GM23338 (cell line): ENCODE results near the gene FZD4. TPM values are rescaled to one million over a fixed set of nuclear protein-coding genes. Genes with fewer than 3 reads are reported as not detected.

ENCODE experiments used
- ATAC-seq: fragments of 200-7000 bp; cut with Tn5 transposase; 3 replicates; pipeline ENCODE4 v1.9.1; 2020
- DNase-seq: peaks from one replicate; pipeline ENCODE4 v3.0.0-alpha.2; 2015; ENCODE audit warnings: low spot score
- H2AFZ ChIP-seq: fragments of 200-600 bp; sonication (generic); 2 replicates; pipeline ENCODE4 v1.8.0; 2016; ENCODE audit warnings: antibody characterized with exemption, mild to moderate bottlenecking, moderate library complexity
- H3F3A ChIP-seq: fragments of 200-600 bp; sonication (generic); replicated peaks from 2 replicates; pipeline ENCODE4 v1.8.0; 2017; ENCODE audit warnings: antibody characterized with exemption, mixed run types, low read depth
- H3K27ac ChIP-seq: fragments of 200-600 bp; sonication (generic); 2 replicates; pipeline ENCODE4 v1.6.1; 2016; ENCODE audit warnings: low read depth
- H3K27me3 ChIP-seq: fragments of 200-600 bp; sonication (generic); 2 replicates; pipeline ENCODE4 v1.8.0; 2016; ENCODE audit warnings: mild to moderate bottlenecking, mixed run types, moderate library complexity; ENCODE audit not compliant: insufficient read depth
- H3K36me3 ChIP-seq: fragments of 200-600 bp; sonication (generic); 2 replicates; pipeline ENCODE4 v1.8.0; 2016; ENCODE audit warnings: mild to moderate bottlenecking; ENCODE audit not compliant: insufficient read depth
- H3K4me1 ChIP-seq: fragments of 200-600 bp; sonication (generic); 2 replicates; pipeline ENCODE4 v1.8.0; 2016; ENCODE audit warnings: mild to moderate bottlenecking, moderate library complexity; ENCODE audit not compliant: insufficient read depth
- H3K4me2 ChIP-seq: fragments of 200-600 bp; sonication (generic); 2 replicates; pipeline ENCODE4 v1.7.1; 2017; ENCODE audit warnings: mixed run types
- H3K4me3 ChIP-seq: fragments of 200-600 bp; sonication (generic); 2 replicates; pipeline ENCODE4 v1.6.1; 2016; ENCODE audit warnings: mixed run types
- H3K79me2 ChIP-seq: fragments of 200-600 bp; sonication (generic); replicated peaks from 2 replicates; pipeline ENCODE4 v1.8.0; 2017; ENCODE audit warnings: mild to moderate bottlenecking; ENCODE audit not compliant: insufficient read depth
- H3K9me2 ChIP-seq: fragments of 200-600 bp; sonication (generic); 2 replicates; pipeline ENCODE4 v1.8.0; 2017; ENCODE audit not compliant: insufficient read depth
- H4K20me1 ChIP-seq: fragments of 200-600 bp; sonication (generic); replicated peaks from 2 replicates; pipeline ENCODE4 v1.8.0; 2017; ENCODE audit warnings: mild to moderate bottlenecking; ENCODE audit not compliant: insufficient read depth
- H3K27ac Mint-ChIP-seq: 2 replicates; pipeline ENCODE4 v1.8.0; 2020; ENCODE audit warnings: inconsistent platforms, mild to moderate bottlenecking, moderate library complexity, mixed read lengths
- H3K27me3 Mint-ChIP-seq: 3 replicates; pipeline ENCODE4 v1.8.0; 2022; ENCODE audit warnings: low read depth, mild to moderate bottlenecking, moderate library complexity, mixed read lengths, inconsistent platforms; ENCODE audit not compliant: insufficient read depth, poor library complexity
- H3K36me3 Mint-ChIP-seq: 3 replicates; pipeline ENCODE4 v1.8.0; 2021; ENCODE audit warnings: low read depth, mild to moderate bottlenecking, inconsistent platforms, moderate library complexity, mixed read lengths
- H3K4me1 Mint-ChIP-seq: 3 replicates; pipeline ENCODE4 v1.8.0; 2020; ENCODE audit warnings: mild to moderate bottlenecking, inconsistent platforms, mixed read lengths
- H3K4me3 Mint-ChIP-seq: 3 replicates; pipeline ENCODE4 v1.8.0; 2021; ENCODE audit warnings: moderate library complexity, mild to moderate bottlenecking, inconsistent platforms, mixed read lengths
- H3K9me3 Mint-ChIP-seq: 3 replicates; pipeline ENCODE4 v1.8.0; 2020; ENCODE audit warnings: moderate library complexity, mild to moderate bottlenecking, inconsistent platforms, mixed read lengths
- CREB1 ChIP-seq: fragments of 250-450 bp; sonication (Bioruptor Pico); IDR thresholded peaks from 2 replicates; pipeline ENCODE4 v1.5.0; 2020; ENCODE audit warnings: low read depth, mild to moderate bottlenecking, moderate library complexity
- ETS1 ChIP-seq: IDR thresholded peaks from 2 replicates; pipeline ENCODE4 v1.6.1; 2016; ENCODE audit warnings: antibody characterized with exemption
- EZH2phosphoT487 ChIP-seq: fragments of 200-600 bp; sonication (generic); IDR thresholded peaks from one replicate; pipeline ENCODE4 v1.8.1; 2018; ENCODE audit warnings: antibody characterized with exemption; ENCODE audit not compliant: unreplicated experiment
- JUNB ChIP-seq: IDR thresholded peaks from one replicate; pipeline ENCODE4 v1.6.1; 2016; ENCODE audit warnings: antibody characterized with exemption; ENCODE audit not compliant: unreplicated experiment
- POLR2AphosphoS5 ChIP-seq: IDR thresholded peaks from 2 replicates; pipeline ENCODE4 v1.6.1; 2016; ENCODE audit warnings: antibody characterized with exemption, low read depth
- REST ChIP-seq: IDR thresholded peaks from one replicate; pipeline ENCODE4 v1.6.1; 2018; ENCODE audit warnings: antibody characterized with exemption; ENCODE audit not compliant: unreplicated experiment
- STAT1 ChIP-seq: IDR thresholded peaks from one replicate; pipeline ENCODE4 v1.6.1; 2016; ENCODE audit warnings: antibody characterized with exemption; ENCODE audit not compliant: unreplicated experiment
- ZNF114 ChIP-seq: fragments of 250-450 bp; sonication (Bioruptor Pico); IDR thresholded peaks from 2 replicates; pipeline ENCODE4 v1.5.0; 2020; ENCODE audit warnings: mild to moderate bottlenecking, moderate library complexity
- ZNF331 ChIP-seq: fragments of 250-450 bp; sonication (Bioruptor Pico); IDR thresholded peaks from 2 replicates; pipeline ENCODE4 v1.5.0; 2020; ENCODE audit warnings: low read depth, mild to moderate bottlenecking, moderate library complexity
- polyA plus RNA-seq: library from polyadenylated mRNA; unstranded; fragments of >200 nt; fragmentation: Nextera tagmentation; extraction: Ambion mirVana; gene quantifications from 2 replicates; pipeline ENCODE4 v1.2.1, GENCODE V29; 2016
- total RNA-seq: library from RNA; depleted of rRNA; stranded (reverse); fragments of >200 nt; shearing (Covaris generic); gene quantifications from 2 replicates; pipeline ENCODE4 v1.2.3, GENCODE V29; 2014
- TF ChIP-seq, protein P1 (sequence below), 2 experiments: fragments of 200-600 bp in 1 of 2; sonication (generic) in 1 of 2; conservative IDR thresholded peaks; 2 replicates each; pipeline versions ENCODE4 v1.5.1 to v1.6.1; 2016 to 2017; ENCODE audit warnings: antibody characterized with exemption in 2 of 2, low read depth in 2 of 2, mild to moderate bottlenecking in 2 of 2, moderate library complexity in 1 of 2
- TF ChIP-seq, protein P2 (sequence below): fragments of 250-450 bp; sonication (Bioruptor Pico); IDR thresholded peaks from 2 replicates; pipeline ENCODE4 v1.5.0; 2020; ENCODE audit warnings: mild to moderate bottlenecking, moderate library complexity

The FZD4 gene
- total and polyA plus RNA-seq, 2 experiments from 2014 or later = 1.4 to 8.9 TPM

DNA sequence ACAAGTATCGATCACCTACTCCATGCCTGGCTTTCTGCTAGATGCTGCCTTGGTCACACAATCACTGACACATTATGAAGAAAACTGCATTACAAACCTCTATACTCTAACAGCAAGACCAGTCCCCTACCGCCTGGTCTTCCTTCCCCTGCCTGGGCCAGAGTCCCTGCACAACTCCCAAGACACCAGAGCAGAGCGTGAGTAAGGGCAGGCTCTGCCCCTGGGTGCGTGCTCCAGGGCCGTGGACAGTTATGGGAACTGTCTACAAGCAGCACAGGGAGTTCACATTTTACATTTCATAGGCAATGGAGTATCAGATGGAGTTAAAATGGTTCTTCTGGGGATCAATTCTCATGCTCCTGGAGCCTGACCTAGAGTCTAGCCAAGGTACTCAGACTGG lies 6.5 kb downstream of the FZD4 start:
- Mint-ChIP-seq H3K4me3 (no peak overlapping the region), H3K27ac (no peak overlapping the region), H3K9me3 (peaks cover 3% of the 10 kb centered on the region; the same call in 1 of the 3 replicates), H3K36me3 (peaks cover 19% of the 10 kb centered on the region), H3K27me3 (peaks cover 7% of the 10 kb centered on the region), H3K4me1 (peaks cover 25% of the 10 kb centered on the region)
- Histone ChIP-seq H3K4me2 (no peak overlapping the region), H3F3A (no peaks in the 10 kb centered on the region), H3K4me1 (peaks cover 9% of the 10 kb centered on the region; the same call in 1 of the 2 replicates), H2AFZ (no peak overlapping the region), H3K79me2 (peaks cover 6% of the 10 kb centered on the region), H3K27ac (no peak overlapping the region), H3K27me3 (peaks cover 3% of the 10 kb centered on the region), H3K36me3 (no peaks in the 10 kb centered on the region; the same call in 1 of the 2 replicates), H3K4me3 (no peak overlapping the region), H4K20me1 (no peaks in the 10 kb centered on the region), H3K9me2 (0 out of 2 replicates have a peak, but pooled peaks cover 3% of the 10 kb centered on the region)
- ATAC-seq (no peak), DNase-seq (no peak)
- TF ChIP-seq ZNF331 (CRISPR knock-in tag) = no peak
- TF ChIP-seq REST = no peak
- TF ChIP-seq JUNB = no peak
- TF ChIP-seq, protein P1, sequence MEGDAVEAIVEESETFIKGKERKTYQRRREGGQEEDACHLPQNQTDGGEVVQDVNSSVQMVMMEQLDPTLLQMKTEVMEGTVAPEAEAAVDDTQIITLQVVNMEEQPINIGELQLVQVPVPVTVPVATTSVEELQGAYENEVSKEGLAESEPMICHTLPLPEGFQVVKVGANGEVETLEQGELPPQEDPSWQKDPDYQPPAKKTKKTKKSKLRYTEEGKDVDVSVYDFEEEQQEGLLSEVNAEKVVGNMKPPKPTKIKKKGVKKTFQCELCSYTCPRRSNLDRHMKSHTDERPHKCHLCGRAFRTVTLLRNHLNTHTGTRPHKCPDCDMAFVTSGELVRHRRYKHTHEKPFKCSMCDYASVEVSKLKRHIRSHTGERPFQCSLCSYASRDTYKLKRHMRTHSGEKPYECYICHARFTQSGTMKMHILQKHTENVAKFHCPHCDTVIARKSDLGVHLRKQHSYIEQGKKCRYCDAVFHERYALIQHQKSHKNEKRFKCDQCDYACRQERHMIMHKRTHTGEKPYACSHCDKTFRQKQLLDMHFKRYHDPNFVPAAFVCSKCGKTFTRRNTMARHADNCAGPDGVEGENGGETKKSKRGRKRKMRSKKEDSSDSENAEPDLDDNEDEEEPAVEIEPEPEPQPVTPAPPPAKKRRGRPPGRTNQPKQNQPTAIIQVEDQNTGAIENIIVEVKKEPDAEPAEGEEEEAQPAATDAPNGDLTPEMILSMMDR (conservative IDR thresholded peaks at IDR 0.05; ENCODE audit: low read depth in 2 of 2) = no peak
- TF ChIP-seq EZH2phosphoT487 = no peak
- TF ChIP-seq POLR2AphosphoS5 = no peak
- no peak for TF ChIP-seq ETS1
- TF ChIP-seq CREB1 (CRISPR knock-in tag) = no peak
- TF ChIP-seq STAT1 = no peak
- TF ChIP-seq, protein P2, sequence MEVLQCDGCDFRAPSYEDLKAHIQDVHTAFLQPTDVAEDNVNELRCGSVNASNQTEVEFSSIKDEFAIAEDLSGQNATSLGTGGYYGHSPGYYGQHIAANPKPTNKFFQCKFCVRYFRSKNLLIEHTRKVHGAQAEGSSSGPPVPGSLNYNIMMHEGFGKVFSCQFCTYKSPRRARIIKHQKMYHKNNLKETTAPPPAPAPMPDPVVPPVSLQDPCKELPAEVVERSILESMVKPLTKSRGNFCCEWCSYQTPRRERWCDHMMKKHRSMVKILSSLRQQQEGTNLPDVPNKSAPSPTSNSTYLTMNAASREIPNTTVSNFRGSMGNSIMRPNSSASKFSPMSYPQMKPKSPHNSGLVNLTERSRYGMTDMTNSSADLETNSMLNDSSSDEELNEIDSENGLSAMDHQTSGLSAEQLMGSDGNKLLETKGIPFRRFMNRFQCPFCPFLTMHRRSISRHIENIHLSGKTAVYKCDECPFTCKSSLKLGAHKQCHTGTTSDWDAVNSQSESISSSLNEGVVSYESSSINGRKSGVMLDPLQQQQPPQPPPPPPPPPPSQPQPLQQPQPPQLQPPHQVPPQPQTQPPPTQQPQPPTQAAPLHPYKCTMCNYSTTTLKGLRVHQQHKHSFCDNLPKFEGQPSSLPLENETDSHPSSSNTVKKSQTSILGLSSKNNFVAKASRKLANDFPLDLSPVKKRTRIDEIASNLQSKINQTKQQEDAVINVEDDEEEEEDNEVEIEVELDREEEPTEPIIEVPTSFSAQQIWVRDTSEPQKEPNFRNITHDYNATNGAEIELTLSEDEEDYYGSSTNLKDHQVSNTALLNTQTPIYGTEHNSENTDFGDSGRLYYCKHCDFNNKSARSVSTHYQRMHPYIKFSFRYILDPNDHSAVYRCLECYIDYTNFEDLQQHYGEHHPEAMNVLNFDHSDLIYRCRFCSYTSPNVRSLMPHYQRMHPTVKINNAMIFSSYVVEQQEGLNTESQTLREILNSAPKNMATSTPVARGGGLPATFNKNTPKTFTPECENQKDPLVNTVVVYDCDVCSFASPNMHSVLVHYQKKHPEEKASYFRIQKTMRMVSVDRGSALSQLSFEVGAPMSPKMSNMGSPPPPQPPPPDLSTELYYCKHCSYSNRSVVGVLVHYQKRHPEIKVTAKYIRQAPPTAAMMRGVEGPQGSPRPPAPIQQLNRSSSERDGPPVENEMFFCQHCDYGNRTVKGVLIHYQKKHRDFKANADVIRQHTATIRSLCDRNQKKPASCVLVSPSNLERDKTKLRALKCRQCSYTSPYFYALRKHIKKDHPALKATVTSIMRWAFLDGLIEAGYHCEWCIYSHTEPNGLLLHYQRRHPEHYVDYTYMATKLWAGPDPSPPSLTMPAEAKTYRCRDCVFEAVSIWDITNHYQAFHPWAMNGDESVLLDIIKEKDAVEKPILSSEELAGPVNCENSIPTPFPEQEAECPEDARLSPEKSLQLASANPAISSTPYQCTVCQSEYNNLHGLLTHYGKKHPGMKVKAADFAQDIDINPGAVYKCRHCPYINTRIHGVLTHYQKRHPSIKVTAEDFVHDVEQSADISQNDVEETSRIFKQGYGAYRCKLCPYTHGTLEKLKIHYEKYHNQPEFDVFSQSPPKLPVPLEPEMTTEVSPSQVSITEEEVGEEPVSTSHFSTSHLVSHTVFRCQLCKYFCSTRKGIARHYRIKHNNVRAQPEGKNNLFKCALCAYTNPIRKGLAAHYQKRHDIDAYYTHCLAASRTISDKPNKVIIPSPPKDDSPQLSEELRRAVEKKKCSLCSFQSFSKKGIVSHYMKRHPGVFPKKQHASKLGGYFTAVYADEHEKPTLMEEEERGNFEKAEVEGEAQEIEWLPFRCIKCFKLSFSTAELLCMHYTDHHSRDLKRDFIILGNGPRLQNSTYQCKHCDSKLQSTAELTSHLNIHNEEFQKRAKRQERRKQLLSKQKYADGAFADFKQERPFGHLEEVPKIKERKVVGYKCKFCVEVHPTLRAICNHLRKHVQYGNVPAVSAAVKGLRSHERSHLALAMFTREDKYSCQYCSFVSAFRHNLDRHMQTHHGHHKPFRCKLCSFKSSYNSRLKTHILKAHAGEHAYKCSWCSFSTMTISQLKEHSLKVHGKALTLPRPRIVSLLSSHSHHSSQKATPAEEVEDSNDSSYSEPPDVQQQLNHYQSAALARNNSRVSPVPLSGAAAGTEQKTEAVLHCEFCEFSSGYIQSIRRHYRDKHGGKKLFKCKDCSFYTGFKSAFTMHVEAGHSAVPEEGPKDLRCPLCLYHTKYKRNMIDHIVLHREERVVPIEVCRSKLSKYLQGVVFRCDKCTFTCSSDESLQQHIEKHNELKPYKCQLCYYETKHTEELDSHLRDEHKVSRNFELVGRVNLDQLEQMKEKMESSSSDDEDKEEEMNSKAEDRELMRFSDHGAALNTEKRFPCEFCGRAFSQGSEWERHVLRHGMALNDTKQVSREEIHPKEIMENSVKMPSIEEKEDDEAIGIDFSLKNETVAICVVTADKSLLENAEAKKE (CRISPR knock-in tag) = no peak
- TF ChIP-seq ZNF114 = no peak
